Upper lobe of left lung (tissue), 4 donors: Measurements from ENCODE around the gene ZNF544.

Experiments used
- EP300 ChIP-seq, 4 donors: sonication (generic); formaldehyde crosslinking; IDR thresholded peaks; one replicate each; pipeline ENCODE4 v1.5.1; 2017; ENCODE audit warnings: antibody characterized with exemption in 4 of 4, control low read depth in 2 of 4
- POLR2A ChIP-seq, 4 donors: fragments of 450-650 bp; IDR thresholded peaks; one replicate each; pipeline ENCODE4 v1.5.1; 2016 to 2017; ENCODE audit warnings: antibody characterized with exemption in 4 of 4, mild to moderate bottlenecking in 2 of 4
- TF ChIP-seq, protein P1 (sequence below), 6 experiments: fragments of 450-650 bp in 4 of 6; fragments of 200-600 bp in 2 of 6; sonication (generic) in 2 of 6; IDR thresholded peaks; one replicate each; pipeline ENCODE4 v1.5.1; 2016 to 2019; ENCODE audit warnings: antibody characterized with exemption in 6 of 6

GRCh38 chr19:58275564-58275963, 46.9 kb downstream of the ZNF544 start:
- TF ChIP-seq EP300 (IDR thresholded peaks at IDR 0.05) (no peak), POLR2A (IDR thresholded peaks at IDR 0.05) (no peak)
- TF ChIP-seq, protein P1, sequence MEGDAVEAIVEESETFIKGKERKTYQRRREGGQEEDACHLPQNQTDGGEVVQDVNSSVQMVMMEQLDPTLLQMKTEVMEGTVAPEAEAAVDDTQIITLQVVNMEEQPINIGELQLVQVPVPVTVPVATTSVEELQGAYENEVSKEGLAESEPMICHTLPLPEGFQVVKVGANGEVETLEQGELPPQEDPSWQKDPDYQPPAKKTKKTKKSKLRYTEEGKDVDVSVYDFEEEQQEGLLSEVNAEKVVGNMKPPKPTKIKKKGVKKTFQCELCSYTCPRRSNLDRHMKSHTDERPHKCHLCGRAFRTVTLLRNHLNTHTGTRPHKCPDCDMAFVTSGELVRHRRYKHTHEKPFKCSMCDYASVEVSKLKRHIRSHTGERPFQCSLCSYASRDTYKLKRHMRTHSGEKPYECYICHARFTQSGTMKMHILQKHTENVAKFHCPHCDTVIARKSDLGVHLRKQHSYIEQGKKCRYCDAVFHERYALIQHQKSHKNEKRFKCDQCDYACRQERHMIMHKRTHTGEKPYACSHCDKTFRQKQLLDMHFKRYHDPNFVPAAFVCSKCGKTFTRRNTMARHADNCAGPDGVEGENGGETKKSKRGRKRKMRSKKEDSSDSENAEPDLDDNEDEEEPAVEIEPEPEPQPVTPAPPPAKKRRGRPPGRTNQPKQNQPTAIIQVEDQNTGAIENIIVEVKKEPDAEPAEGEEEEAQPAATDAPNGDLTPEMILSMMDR (IDR thresholded peaks at IDR 0.05): no peak
